HG03354 (cell line): ENCODE measurements around the gene HCN2.

Experiments used
- ATAC-seq: cut with Tn5 transposase; IDR thresholded peaks from one replicate; pipeline ENCODE4 v1.9.1; 2021; ENCODE audit warnings: mild to moderate bottlenecking; ENCODE audit not compliant: unreplicated experiment, poor library complexity, severe bottlenecking

Gene HCN2

GRCh38 chr19:589693-590395 is at the start of gene HCN2:
Gene HCN2 (plus strand): TSS chr19:589881. CDS start chr19:589946, 65 bp downstream.
- no peak for ATAC-seq

DNA sequence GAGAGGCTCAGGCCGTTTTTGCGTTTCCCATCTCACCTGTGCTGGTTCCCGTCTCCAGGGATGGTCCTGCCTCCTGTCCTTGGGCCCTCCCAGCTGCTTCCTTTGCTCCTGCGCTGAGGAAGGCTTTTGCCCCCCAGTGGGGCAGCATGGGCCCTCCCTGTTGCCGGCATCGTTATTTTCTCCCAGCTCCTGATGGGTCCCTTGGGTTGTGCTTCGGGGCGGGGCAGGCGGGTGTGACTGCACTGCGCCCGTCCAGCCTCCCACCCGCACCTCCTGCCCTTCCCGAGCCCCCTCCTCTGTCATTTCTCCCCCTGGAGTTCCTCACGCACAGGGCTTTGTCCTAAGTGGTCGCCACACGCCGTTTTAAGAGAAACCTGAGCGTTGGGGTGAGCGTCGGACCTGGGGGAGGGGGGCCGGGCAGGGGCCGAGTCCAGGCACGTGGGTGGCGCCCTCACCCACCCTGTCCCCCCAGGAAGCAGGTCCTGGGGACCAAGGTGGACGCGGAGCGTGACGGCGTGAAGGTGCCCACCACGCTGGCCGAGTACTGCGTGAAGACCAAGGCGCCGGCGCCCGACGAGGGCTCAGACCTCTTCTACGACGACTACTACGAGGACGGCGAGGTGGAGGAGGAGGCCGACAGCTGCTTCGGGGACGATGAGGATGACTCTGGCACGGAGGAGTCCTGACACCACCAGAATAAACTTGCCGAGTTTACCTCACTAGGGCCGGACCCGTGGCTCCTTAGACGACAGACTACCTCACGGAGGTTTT is 48.6 kb upstream of the HCN2 start:
- no peak for ATAC-seq

GRCh38 chr19:541699-542098 is 48.0 kb upstream of the HCN2 start:
- no peak for ATAC-seq

GRCh38 chr19:542173-542866 is 47.4 kb upstream of the HCN2 start:
- ATAC-seq = no peak

DNA sequence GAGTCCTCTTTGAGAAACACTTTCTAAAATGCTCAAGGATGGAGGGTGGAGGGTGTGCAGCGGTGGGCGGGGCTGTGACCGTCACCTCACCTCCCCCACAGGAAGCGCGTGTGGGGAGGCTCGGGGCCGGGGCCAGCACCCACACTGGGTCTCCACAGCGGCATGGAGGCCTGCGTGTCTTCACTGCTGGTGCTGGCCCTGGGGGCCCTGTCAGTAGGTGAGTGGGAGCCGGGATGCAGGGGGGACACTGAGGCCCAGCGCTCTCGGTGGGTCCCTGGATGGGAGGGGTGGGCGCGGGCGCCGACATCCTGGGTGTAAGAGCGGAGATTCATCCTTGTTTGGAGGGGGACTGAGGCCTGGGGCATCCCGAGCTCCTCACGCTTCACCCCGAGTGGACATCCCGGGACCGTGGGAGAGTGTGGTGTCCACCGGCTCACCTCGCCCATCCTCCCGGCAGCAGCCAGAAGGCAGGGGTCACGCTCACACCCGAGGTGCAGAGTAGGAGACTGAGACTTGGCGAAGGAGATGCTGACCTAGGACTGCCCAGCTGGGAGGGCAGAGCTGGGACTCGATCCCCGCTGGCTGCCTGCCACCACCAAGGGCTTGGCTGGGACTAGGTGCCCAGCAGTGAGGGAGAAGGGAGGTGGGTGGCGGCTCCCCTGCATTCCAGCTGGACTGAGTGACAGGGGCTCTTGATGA is 45.6 kb upstream of the HCN2 start, which contains the start of gene GZMM:
TSS of gene GZMM (plus strand) at position 144 of the 699 bp plus-strand sequence. CDS start at position 163, 19 bp downstream.
- no peak for ATAC-seq

DNA sequence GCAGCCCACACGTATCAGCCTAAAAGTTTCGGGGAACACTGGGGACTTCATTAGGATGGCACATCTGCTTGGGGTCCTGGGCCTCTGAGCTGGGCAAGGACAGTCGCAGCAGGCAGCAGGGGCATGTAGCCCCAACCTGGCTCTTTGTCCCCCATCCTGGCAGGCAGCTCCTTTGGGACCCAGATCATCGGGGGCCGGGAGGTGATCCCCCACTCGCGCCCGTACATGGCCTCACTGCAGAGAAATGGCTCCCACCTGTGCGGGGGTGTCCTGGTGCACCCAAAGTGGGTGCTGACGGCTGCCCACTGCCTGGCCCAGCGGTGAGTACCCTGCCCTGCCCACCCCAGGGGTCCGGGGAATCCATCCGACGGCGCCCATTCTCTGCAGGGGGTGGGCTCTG is 42.6 kb upstream of the HCN2 start:
- no peak for ATAC-seq

- ATAC-seq = no peak
Observed at GRCh38 chr19:547836-548720, 41.6 kb upstream of the HCN2 start.

DNA sequence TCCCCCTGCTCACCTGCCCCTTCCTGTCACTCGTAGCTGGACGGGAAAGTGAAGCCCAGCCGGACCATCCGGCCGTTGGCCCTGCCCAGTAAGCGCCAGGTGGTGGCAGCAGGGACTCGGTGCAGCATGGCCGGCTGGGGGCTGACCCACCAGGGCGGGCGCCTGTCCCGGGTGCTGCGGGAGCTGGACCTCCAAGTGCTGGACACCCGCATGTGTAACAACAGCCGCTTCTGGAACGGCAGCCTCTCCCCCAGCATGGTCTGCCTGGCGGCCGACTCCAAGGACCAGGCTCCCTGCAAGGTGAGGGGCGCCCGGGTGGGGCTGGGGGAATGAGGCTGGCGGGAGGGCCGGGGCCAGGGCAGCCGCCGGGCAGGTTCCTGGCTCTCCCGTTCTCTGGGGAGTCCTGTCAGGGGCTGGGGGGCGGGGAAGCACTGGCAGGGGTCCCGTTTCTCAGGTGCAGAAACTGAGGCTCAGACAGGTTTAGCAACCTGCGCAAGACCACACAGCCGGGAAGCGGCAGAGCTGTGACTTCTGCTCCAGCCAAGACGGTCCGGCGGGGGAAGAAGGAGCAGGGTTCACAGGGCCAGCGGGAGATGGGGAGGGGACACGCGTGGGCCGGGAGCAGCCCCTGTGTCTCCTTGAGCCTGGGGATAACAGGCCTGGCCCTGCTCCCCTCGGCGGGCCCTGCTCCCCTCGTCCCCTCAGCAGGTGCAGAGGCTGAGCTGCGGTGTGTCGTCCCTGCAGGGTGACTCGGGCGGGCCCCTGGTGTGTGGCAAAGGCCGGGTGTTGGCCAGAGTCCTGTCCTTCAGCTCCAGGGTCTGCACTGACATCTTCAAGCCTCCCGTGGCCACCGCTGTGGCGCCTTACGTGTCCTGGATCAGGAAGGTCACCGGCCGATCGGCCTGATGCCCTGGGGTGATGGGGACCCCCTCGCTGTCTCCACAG is 40.5 kb upstream of the HCN2 start:
- no peak for ATAC-seq

- no peak for ATAC-seq
Observed at GRCh38 chr19:554817-555216, 34.9 kb upstream of the HCN2 start.

GRCh38 chr19:555474-555808 is 34.2 kb upstream of the HCN2 start:
- ATAC-seq = no peak

DNA sequence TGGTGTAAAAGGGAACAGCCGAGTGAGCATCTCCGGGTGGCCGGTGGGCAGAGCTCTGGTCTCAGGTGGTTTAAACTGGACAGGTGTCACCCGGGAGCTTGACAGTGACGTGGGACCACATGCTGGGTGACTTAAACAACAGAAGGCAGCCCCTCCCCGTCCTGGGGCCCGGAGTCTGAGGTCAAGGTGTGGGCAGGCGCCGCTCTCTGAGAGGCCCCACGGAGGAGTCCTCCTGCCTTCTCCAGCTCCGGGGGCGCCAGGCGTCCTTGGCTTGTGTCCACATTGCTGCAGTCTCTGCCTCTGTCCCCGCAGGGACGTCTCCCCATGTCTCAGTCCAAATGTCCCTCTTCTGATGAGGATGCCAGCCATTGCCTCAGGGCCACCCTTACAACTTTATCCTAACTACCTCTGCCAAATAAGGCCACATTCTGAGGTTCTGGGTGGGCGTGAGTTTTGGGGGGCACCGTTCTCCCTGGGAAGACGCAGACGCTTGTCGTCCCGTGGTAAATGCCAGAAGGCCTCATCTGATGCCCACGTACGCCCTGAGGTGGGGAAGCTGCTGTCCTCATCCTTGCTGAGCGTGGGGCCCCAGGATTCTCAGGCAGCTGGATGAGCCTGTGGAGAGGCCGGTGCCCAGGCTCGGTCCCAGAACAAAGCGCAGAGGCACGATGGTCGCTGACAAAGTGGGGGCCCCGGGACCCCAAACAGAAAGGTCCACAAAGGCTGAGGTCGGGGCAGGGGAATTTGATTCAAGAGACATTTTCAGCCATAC is 32.9 kb upstream of the HCN2 start:
- ATAC-seq = no peak

GRCh38 chr19:558770-559439 is 30.8 kb upstream of the HCN2 start:
- no peak for ATAC-seq

DNA sequence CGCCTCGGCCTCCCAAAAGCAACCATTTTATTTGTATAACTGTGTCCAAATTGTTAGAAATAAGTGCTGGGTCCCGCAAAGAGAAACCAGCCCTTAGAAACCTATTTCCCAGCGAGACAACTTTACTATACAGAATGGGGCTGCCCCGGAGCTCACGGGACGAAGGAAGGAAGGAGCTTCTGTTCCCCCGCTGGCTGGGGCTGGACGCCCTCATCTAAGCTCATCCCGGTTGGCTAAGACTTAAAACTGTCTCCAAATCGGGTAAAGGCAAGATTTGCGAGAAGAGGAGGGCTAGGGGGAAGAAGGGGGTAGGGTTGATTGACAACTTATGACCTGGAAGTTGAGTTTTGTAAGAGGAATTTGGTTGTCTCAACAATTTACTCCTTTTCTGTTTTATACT is 29.6 kb upstream of the HCN2 start:
- no peak for ATAC-seq

GRCh38 chr19:566403-566802 is 23.3 kb upstream of the HCN2 start:
- no peak for ATAC-seq

- no peak for ATAC-seq
Observed at GRCh38 chr19:566844-567243, 22.8 kb upstream of the HCN2 start.

DNA sequence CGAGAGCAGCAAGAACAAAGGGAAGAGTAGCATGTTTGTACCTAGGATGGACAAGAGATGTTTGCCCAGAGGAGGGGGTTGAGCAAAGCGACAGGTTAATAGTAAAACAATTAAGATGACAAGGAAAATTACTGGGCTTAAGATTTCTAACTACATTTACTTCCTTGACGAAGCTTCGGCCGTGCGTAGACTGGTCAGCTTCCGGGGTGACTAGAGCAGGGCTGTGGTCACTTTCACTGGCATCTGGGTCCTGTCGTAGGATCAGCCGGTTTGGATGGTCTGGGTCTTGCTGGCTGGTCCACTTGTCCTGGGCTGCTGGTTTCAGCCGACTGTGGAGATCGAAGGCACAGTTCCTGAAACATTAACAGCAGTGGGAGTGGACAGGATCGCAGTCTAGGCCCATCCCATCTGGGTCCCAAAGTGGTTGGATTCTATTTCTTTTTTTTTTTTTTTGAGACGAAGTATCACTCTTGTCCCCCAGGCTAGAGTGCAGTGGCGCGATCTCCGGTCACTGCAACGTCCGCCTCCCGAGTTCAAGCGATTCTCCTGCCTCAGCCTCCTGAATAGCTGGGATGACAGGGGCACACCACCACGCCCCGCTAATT is 22.3 kb upstream of the HCN2 start:
- no peak for ATAC-seq

GRCh38 chr19:570251-570686 is 19.4 kb upstream of the HCN2 start:
- ATAC-seq = no peak
